T-helper 2 cell treated with Interferon-gamma antibody and Interleukin-4, amounts not matched to agents 100 ng/mL and 5 ng/mL, for 36 hours (primary cell): ENCODE measurements around the gene UMAD1. TPM values are rescaled to one million over a fixed set of nuclear protein-coding genes. Genes with fewer than 3 reads are reported as not detected.

Source experiments
- intact Hi-C: fragments of 100-400 bp; cut with micrococcal nuclease; formaldehyde crosslinking; loops from one replicate; pipeline ENCODE4 v1.15.1; 2023
- total RNA-seq: library from RNA; stranded (reverse); gene quantifications from 2 replicates; pipeline ENCODE4 v1.2.3, GENCODE V29; 2022

Gene UMAD1
- total RNA-seq, 1 donor from 2014 or later = 14.0 TPM

DNA sequence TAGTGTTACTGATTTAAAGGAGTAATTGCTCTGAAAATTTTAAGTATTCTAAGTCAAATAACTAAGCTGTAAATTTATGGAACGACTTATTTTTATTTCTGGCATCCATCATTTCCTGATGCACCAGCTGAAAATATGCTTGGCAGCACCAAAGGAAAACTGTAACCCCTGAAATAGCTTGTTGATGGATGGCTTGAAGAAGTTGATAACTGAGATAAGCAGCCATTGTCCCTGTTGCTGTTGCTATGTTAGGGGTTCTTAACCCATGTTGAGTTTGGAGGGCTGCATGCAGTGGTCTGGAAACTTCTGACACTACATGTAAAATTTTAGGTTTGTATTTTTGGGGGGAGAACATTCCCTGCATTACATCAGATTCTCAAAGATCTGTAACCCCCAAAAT lies 47.2 kb downstream of the UMAD1 start:
- intact Hi-C loops = no loop called here

DNA sequence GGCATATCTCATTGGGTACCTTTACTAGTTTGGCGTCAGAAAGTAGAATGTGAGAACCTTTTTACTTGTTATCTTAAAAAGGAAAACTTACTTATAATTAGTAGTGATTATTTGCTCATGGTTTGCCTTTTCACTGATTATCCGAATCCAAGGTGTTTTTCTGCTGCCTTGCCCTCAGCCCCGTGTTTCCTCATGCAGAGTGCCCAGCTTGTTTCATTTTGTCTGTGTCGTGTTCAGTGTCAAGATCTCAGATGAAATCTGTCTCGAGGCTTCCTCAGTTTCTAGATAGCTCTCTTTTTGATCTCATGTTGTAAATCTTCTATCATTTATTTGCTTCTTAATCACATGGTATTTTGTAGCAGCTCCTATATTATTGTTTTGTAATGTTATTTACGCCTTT lies 47.8 kb downstream of the UMAD1 start:
- intact Hi-C loops = no loop called here

DNA sequence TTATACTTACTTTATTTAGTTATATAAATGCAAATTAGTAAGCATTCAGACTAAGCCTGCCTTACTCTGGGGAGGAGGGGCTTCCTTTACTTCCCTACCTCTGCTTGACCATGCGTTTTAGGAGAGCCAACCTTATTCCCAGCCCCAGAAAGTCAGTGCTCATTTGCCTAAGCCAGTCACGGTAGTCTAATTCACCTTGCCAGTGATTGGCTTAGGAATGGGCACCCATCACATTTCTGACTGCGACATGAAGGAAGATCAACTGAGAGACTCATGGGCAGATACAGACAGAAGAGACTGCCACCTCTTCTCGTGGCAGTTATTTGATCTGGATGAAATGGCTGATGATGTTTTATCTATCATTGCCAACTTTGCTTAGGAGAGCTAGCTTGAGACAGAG lies 48.4 kb downstream of the UMAD1 start:
- intact Hi-C loops = no loop called here

DNA sequence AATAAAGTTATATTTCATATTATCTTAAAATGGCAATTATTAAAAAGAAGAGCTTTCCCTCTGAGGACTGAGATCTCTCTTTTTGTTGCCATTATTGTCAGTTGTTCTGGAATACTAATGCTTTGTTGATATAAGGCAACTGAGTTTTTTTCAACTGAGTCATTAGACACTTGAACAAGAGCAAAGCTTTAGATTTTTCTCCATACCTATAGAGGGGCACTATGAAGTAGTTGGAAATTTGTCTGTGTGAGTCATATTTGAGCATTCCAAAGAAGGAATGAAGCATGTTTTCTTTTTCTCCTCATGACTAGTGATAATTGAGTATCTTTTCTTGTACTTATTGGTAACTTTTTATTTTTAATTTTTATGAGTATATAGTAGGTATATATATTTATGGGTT lies 53.3 kb downstream of the UMAD1 start:
- intact Hi-C loops = no loop called here

DNA sequence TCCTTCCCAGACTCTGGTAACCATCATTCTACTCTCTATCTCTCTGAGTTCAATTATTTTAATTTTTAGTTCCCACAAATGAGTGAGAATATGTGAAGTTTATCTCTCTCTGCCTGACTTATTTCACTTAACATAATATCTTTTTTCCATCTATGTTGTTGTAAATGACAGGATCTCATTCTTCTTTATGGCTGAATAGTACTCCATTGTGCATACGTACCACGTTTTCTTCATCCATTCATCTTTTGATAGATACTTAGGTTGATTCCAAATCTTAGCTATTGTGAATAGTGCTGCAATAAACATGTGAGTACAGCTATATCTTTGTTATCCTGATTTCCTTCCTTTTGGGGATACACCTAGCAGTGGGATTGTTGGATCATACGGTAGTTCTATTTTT lies 54.0 kb downstream of the UMAD1 start:
- intact Hi-C loops = no loop called here

DNA sequence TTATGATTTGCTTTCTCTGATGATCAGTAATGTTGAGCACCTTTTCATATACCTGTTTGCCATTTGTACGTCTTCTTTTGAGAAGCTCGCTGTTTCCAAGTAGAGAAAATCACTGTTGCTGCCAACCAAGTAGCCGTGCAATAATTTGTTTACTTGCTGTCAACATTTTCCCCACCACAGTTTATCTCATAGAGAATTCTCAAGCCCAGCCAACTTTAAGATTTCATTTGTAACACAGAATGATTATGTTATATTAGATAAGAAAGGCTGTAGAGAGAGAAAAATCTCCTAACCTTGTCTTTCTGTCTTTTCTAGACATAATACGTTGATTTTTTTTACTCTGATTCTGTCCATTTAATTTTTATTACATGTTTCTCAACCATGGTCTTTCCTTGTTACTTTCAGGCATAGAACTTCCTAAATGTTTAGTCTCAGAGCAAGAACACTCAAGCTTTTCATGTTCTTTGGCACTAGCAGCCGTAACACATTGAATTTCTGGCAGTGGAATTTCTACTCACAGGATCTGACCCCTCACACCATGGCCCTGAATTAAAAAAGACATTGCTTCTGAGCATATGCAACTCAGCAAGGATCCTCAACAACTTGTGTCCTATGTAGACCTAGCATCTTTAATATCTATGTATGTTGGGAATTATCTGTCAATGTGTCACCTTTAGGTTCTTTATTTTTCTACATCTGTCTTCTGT lies 54.7 kb downstream of the UMAD1 start:
- intact Hi-C loops = no loop called here

DNA sequence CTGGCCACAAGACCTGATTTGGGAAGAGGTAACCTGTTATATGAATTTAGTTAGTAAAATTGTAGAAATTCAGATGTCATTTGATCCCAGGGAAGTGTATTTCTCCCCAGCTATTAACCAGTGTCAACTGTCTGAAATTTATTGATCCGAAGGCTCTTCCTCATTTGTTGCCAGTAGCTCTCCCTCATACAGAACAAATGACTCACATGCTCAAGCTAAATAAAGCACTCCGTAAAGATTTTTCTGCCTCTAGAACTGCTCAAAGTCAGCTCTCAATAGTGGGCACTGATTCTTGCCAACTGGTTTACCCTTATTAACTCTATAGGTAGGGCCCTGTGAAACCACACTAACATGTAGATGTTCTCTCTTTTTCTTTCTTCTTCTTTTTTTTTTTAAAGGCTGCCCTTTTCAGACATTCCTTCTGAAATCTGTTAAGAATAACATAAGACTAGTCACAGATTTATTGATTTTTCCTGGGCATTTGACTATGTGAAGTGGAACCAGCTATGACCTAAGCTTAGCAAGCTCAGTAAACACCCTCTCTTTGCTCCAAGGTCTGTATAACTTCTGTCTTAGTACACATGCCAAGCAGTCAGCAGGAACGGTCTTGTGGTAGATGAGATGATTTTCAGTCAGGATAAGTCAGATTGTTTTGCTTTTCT lies 56.0 kb downstream of the UMAD1 start:
- intact Hi-C loops = no loop called here

DNA sequence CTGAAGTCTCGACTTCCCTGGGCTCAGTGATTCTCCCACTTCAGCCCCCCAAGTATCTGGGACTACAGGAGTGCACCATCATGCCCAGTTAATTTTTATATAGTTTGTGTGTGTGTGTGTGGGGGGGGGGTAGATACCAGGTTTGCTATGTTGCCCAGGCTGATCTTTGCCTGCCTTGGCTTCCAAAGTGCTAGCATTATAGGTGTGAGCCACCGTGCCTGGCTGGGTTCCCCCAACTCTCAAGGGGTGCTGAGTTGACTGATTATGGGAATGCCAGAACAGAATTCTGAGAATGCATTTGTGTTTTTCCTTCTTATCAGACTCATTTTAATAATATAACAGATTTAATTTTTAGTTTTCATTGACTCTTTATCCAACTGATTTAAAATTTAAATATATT lies 58.4 kb downstream of the UMAD1 start:
- intact Hi-C loops = no loop called here

DNA sequence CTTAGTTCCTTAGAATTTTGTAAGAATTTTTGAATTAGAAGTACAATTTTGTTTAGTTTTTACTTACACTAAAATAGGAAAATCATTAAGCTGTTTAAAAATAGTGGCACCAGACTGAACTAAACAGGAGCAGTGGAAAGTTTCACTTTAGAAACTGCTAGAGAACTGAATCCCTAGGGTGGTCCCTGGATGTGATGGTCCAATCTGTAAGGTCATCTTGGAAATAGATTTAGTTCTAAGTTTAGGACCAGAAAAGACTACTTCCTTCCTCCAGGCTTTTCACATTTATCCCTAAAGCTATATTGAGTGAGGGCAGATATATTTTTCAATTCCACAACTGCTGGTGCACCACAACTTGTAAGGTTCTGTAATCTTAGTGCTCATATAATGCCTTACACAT lies 58.8 kb downstream of the UMAD1 start:
- intact Hi-C loops = no loop called here

DNA sequence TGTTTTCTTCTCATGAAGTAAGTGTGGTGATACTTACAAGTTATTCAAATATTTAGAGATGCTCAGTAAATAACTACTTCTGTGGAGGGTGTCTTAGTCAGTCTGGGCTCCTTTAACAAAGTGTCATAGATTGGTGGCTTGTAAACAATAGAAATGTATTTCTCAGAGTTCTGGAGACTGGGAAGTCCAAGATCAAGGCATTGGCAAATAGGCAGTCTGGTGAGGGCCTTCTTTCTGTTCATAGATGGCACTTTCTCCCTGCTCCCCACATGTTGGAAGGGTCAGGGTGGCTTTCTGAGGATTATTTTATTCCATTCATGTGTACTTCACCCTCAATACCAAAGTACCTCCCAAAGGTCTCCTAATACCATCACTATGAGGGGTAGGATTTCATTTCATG lies 59.4 kb downstream of the UMAD1 start:
- intact Hi-C loops = no loop called here

DNA sequence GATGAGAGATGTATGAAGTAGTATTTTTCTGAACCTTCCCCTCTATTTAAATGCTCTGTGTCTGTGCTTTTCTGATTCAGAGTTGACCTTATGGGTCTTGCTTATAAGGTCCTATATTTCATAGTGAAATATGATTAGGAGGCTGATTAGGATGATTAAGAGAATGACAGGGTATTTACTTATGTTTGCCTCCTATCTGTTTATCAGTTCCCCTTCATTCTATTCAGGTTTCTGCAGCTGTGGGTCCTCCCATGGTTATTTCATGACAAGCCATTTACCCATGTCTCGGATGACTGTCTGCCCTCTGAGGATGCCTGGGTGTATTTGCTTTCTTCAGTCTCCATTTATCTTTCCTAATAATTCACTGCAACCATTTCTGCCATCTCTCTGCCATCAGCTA lies 61.0 kb downstream of the UMAD1 start:
- intact Hi-C loops = no loop called here

DNA sequence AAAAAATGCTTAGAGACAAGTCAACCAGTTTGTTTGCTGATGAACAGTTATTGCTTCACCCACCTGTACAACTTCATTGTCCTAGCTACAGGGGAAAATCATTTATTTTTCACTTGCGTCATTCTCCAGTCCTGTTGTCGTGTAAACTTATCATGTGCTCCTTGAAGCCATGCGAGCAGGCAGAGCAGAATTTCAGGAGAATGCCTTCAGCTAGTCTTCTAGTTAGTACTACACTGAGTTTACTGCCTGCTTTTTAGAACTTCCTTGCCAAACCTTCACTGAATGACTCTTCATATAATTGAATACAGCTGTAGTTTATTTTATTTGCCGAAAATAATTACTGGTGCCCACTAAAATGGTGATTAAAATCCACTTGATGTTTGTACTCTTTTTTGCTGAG lies 62.3 kb downstream of the UMAD1 start:
- intact Hi-C loops = no loop called here

DNA sequence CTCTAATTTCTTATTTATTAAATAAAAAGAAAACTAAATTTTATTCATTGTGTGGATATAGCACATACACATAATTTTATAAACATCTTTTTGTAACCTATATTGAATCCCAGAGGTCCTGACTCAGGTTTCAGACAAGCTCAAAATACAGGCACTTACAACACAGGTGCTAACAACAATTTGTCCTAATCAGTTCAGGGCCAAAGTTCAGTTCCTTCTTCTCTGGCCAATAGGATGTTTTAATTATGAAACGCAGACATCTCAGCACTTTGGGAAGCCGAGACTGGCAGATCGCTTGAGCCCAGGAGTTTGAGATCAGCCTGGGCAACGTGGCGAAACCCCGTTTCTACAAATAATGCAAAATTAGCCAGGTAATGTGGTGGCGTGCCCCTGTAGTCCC lies 62.9 kb downstream of the UMAD1 start:
- intact Hi-C loops = no loop called here

DNA sequence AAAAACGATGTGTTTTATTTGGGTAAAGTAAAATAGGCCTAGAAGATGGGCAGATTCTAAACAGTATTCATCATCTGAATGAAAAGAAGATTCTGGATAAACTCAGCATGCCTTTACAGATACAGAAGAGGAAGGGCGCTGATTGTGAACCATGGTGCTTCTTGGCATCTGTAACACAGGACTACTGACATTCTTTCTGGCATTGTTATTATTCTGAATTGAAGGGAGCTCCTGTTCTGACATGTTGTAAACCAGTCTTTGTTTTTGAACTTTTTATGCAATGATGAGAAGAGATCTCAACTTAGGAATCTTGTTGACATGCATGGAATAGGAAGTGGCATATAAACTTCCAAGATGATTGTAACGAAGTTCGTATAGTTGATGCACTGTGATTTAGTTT lies 64.3 kb downstream of the UMAD1 start:
- intact Hi-C loops = no loop called here

DNA sequence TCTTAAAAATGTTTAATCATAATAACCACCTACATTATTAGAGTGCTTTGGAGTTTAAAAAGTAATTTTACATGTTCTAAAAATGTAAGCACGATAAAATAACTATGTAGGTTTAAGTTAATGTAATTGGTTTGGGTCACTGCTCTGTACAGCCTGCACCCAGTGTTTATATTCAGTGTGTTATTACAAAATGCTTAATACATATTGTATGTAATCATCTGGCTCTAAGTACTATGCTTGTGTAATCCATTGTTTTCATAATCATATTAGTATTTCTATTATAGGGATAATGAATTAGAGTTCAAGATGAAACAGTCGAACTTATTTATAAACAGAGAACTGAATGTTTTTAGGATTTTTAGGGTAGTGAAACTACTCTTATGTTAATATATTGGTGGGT lies 64.8 kb downstream of the UMAD1 start:
- intact Hi-C loops = no loop called here

DNA sequence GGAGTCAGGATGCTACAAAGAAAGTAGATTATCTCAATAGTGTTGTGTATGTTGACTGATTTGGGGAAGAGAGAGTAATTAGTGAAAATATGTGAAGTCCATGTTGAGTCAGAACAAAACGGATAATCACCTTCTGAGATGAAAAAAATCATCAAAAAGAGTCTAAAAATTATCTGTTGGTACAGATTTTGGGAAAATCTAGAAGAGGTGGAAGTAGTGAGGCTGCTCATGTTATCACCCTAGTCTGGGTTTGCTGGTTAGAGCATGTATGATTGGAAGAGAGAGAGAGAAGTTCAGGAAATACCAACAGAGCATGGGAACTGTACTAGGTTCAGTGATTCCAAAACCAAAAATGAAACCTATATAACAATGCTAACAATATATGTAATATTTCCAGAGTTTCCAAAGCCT lies 65.6 kb downstream of the UMAD1 start:
- intact Hi-C loops = no loop called here

DNA sequence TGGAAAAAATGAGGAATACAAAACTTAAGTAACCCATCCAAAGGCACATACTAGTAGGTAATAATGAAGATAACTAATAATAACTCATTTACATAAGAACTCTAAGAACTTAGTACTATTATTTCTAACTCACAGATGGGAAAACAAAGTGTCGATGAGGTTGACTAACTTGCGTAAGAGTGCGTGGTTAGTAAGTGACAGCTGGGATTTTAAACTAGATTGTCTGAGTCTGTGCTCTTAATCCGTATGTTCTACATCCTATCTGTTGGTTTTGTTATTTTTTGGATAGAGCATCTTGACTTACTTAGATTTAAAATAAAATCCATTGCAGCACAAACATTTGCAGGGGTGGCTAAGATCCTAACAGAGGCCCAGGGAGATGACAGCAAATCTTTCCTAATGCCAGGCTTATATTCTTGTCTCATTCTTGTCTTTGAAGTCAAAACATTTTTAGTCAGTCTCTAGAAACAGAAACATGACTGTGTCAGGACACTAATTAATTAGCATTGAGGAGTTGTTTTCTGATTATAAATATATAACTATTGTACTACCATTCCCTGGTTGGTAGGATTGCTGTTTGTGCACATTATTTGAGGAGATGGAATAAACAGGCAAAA lies 66.1 kb downstream of the UMAD1 start:
- intact Hi-C loops = no loop called here

DNA sequence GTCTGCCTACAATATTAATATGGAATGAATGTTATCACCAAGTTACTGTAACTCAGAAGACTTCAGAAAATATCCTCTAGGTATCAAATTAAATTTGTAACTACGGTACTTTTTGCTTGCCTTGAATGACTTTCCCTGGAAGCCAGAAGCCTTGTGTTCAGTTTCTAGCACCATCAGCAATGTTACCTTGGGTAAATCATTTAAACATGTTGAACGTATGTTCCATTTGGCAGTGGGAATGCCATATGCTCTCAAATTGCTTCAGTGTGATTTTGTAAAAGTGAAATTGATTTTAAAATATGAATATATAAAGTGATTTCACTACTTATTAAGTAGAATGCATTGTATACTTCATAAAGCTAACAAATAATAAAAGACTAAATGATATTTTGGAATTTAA lies 66.7 kb downstream of the UMAD1 start:
- intact Hi-C loops = no loop called here

DNA sequence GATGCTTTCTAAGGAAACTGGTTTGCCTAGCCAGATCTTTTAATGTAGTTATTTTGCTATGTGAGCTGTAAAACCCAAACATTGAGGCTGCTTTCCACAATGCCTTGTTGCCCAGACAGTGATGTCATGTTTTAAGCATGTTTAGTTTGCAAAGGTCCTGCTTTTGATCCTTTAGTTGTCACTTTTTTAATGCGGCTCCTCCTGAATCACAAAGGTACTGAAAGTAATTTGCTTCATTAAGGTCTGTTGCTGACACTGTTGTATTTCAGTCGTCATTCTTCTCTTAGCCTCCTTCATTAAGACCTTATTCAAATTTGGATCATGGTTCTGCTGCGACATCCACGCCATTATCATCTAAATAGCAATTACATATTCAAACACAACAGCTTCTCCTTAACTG lies 67.3 kb downstream of the UMAD1 start:
- intact Hi-C loops = no loop called here

DNA sequence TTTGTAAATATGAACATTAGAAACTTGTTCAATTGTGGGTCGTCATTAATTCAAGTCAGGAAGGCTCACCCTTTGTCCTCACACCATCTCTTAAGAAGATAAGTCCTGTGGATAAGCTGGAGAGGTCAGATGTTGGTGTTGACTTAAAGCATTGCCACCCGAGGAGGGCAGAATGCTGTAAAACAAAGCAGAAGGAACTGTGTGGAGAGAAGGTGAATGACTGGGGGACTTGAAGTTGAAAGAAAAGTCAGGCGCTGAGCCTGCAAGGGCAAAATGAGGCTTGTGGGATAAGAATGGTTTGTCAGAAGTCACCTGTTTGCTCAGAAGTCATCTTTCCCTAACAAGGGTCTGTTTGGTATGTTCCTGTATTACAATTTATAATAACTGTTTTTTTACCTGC lies 68.7 kb downstream of the UMAD1 start:
- intact Hi-C loops = no loop called here

DNA sequence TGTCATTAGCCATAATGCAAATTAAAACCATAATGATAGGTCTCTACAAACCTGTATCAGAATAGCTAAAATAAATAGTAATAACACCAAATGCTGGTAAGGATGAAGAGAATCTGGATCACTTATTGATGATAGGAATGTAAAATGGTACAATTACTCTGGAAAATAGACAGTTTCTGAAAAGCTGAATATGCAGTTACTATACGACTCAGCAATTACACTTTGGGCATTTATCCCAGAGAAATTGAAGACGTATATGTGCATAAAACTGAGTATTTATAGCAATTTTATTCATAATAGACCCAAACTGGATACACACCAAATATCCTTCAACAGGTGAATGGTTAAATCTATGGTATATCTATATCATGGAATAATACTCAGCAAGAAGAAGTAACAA lies 69.9 kb downstream of the UMAD1 start:
- intact Hi-C loops = no loop called here

DNA sequence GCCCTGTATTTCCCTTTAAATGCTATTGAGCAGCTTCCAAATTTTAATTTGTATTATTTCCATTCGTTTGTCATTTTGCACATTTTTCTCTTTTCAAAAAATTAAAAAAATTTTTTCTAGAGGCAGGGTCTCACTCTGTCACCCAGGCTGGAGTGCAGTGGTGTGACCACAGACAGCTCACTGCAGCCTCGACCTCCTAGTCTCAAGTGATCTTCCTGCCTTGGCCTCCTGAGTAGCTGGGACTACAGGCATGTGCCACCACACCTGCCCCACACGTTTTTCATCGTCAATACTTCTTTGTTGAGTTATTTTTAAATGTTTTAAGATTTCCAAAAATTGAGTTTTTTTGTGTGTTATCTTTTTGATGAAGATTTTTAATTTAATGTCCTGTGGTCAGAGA lies 73.2 kb downstream of the UMAD1 start:
- intact Hi-C loops = no loop called here

DNA sequence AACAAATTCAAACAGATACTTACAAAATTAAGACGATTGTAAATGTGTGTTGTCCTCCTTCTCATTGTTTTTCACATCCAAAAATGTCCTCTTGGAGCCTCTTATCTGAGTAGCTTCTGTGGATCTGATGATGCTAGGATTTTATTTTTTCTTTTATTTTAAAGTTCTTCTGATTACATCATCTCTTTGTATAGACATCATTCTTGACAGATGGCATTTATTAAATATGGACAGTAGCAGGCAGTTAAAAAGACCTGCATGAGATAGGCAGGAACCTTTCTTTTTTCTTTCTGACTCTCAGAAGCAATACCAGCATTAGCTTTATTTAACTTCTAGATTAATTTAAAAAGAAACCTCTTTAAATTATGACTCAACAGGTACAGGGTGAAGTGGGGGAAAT lies 77.9 kb downstream of the UMAD1 start, which contains the start of gene RPA3:
Gene RPA3 (minus strand): TSS at position 116 of the 400 bp plus-strand sequence. CDS start 78,189 bp downstream, outside the sequence.
- intact Hi-C loops = loop anchor here (2.0 kb wide), 1 partner anchor 42 kb away; no protein-coding TSS in a partner anchor
